DLD1 (cell line): ENCODE data around the gene GNAT2.

ENCODE experiments used
- in situ Hi-C: cut with HindIII; loops from 2 replicates; pipeline ENCODE4 v1.10.0; 2017; ENCODE audit warnings: low sequenced_read_pairs

GNAT2 gene

GRCh38 chr1:109643385-109644230 is 24.2 kb upstream of the GNAT2 start:
- in situ Hi-C loops = loop anchor here (25.0 kb wide), 1 partner anchor 119 kb away; the partner anchor contains the start of gene EPS8L3

- in situ Hi-C loops = loop anchor here (25.0 kb wide), 1 partner anchor 120 kb away; the partner anchor contains the start of gene EPS8L3
These were observed 23.2 kb upstream of the GNAT2 start for GRCh38 chr1:109642626-109643025.

GRCh38 chr1:109641861-109642260 is 22.4 kb upstream of the GNAT2 start:
- in situ Hi-C loops = loop anchor here (25.0 kb wide), 1 partner anchor 120 kb away; the partner anchor contains the start of gene EPS8L3

- in situ Hi-C loops = loop anchor here (25.0 kb wide), 1 partner anchor 121 kb away; the partner anchor contains the start of gene EPS8L3
These were observed 21.8 kb upstream of the GNAT2 start for GRCh38 chr1:109641078-109641740.

- in situ Hi-C loops = loop anchor here (25.0 kb wide), 1 partner anchor 122 kb away; the partner anchor contains the start of gene EPS8L3
These were observed 21.0 kb upstream of the GNAT2 start for GRCh38 chr1:109640285-109640865.

- in situ Hi-C loops = loop anchor here (25.0 kb wide), 1 partner anchor 122 kb away; the partner anchor contains the start of gene EPS8L3
These were observed 20.4 kb upstream of the GNAT2 start for GRCh38 chr1:109639841-109640184.

- in situ Hi-C loops = loop anchor here (25.0 kb wide), 1 partner anchor 123 kb away; the partner anchor contains the start of gene EPS8L3
These were observed 19.8 kb upstream of the GNAT2 start for GRCh38 chr1:109639063-109639840.

GRCh38 chr1:109637446-109637845 is 18.0 kb upstream of the GNAT2 start:
- in situ Hi-C loops = loop anchor here (25.0 kb wide), 1 partner anchor 125 kb away; the partner anchor contains the start of gene EPS8L3

GRCh38 chr1:109636201-109636952 is 17.0 kb upstream of the GNAT2 start:
- in situ Hi-C loops = loop anchor here (25.0 kb wide), 1 partner anchor 126 kb away; the partner anchor contains the start of gene EPS8L3

GRCh38 chr1:109635862-109636200 is 16.4 kb upstream of the GNAT2 start:
- in situ Hi-C loops = loop anchor here (25.0 kb wide), 1 partner anchor 126 kb away; the partner anchor contains the start of gene EPS8L3

- in situ Hi-C loops = loop anchor here (25.0 kb wide), 1 partner anchor 127 kb away; the partner anchor contains the start of gene EPS8L3
These were observed 15.6 kb upstream of the GNAT2 start for GRCh38 chr1:109634771-109635750.

- in situ Hi-C loops = loop anchor here (25.0 kb wide), 1 partner anchor 128 kb away; the partner anchor contains the start of gene EPS8L3
These were observed 14.9 kb upstream of the GNAT2 start for GRCh38 chr1:109634292-109634691.

GRCh38 chr1:109632671-109633346 is 13.4 kb upstream of the GNAT2 start:
- in situ Hi-C loops = loop anchor here (25.0 kb wide), 1 partner anchor 129 kb away; the partner anchor contains the start of gene EPS8L3

- in situ Hi-C loops = loop anchor here (25.0 kb wide), 1 partner anchor 130 kb away; the partner anchor contains the start of gene EPS8L3
These were observed 12.4 kb upstream of the GNAT2 start for GRCh38 chr1:109631513-109632505.

GRCh38 chr1:109630898-109631512 is 11.6 kb upstream of the GNAT2 start:
- in situ Hi-C loops = loop anchor here (25.0 kb wide), 1 partner anchor 131 kb away; the partner anchor contains the start of gene EPS8L3
